Tibial nerve (tissue), 4 donors: ENCODE measurements around the gene SPAG17. TPM values are rescaled to one million over a fixed set of nuclear protein-coding genes. Genes with fewer than 3 reads are reported as not detected.

Experiments used
- DNase-seq, 2 donors: peaks; one replicate each; pipeline ENCODE4 v3.0.0-alpha.2; 2019; ENCODE audit warnings: low spot score in 2 of 2
- H3K27ac ChIP-seq, 4 donors: fragments of 200-600 bp; sonication (generic) in 3 of 4; one replicate each; pipeline ENCODE4 v1.5.1; 2017 to 2019; ENCODE audit warnings: mild to moderate bottlenecking in 1 of 4
- H3K27me3 ChIP-seq, 2 donors: fragments of 200-600 bp; sonication (generic) in 1 of 2; one replicate each; pipeline versions ENCODE4 v1.5.1 to v1.6.0; 2017 to 2019
- H3K36me3 ChIP-seq, 3 donors: fragments of 200-600 bp; sonication (generic); one replicate each; pipeline ENCODE4 v1.5.1; 2018 to 2019
- H3K4me1 ChIP-seq, 4 donors: fragments of 200-600 bp; sonication (generic) in 3 of 4; one replicate each; pipeline ENCODE4 v1.5.1; 2017 to 2019
- H3K4me3 ChIP-seq, 4 donors: fragments of 200-600 bp; sonication (generic) in 3 of 4; one replicate each; pipeline ENCODE4 v1.5.1; 2017 to 2019; ENCODE audit warnings: mild to moderate bottlenecking in 1 of 4, moderate library complexity in 1 of 4
- H3K9me3 ChIP-seq, 4 donors: fragments of 200-600 bp; sonication (generic) in 3 of 4; one replicate each; pipeline ENCODE4 v1.5.1; 2017 to 2019
- CTCF ChIP-seq, 5 experiments: fragments of 200-600 bp in 3 of 5; fragments of 450-650 bp in 2 of 5; sonication (generic) in 3 of 5; IDR thresholded peaks; one replicate each; pipeline ENCODE4 v1.5.1; 2016 to 2019; ENCODE audit warnings: antibody characterized with exemption in 5 of 5, mild to moderate bottlenecking in 3 of 5, moderate library complexity in 2 of 5
- EP300 ChIP-seq, 2 donors: sonication (generic); formaldehyde crosslinking; IDR thresholded peaks; one replicate each; pipeline ENCODE4 v1.6.1; 2017; ENCODE audit warnings: antibody characterized with exemption in 2 of 2, mild to moderate bottlenecking in 1 of 2
- POLR2A ChIP-seq, 2 donors: fragments of 450-650 bp; IDR thresholded peaks; one replicate each; pipeline ENCODE4 v1.6.1; 2017; ENCODE audit warnings: antibody characterized with exemption in 2 of 2, mild to moderate bottlenecking in 2 of 2, moderate library complexity in 2 of 2
- WGBS, 2 donors: methylation state at CpG; one replicate each; pipeline ENCODE4 v1.1.5; 2018; 5-methylcytosine and 5-hydroxymethylcytosine counted together
- total RNA-seq, 4 donors: library from RNA; depleted of rRNA; stranded (reverse); fragments of >200 nt; gene quantifications; one replicate each; pipeline ENCODE4 v1.1.0, GENCODE V29; 2016

Gene SPAG17
- total RNA-seq, 4 donors from 2014 or later = under 0.01 to 4.2 (median 1.2) TPM

- H3K27ac ChIP-seq = no peak overlapping the region
- no peaks in the 10 kb centered on the region for H3K4me1 ChIP-seq
These were observed 242.7 kb downstream of the SPAG17 start for GRCh38 chr1:117942293-117942692.

GRCh38 chr1:117933769-117934168 lies 251.3 kb downstream of the SPAG17 start:
- H3K27ac ChIP-seq = no peak overlapping the region
- H3K4me1 ChIP-seq = peaks cover 0 to 24% (median 13%) of the 10 kb centered on the region in 4 donors
- WGBS, 2 donors = 93% methylated on average over 2 of the region's 2 CpGs
- H3K9me3 ChIP-seq = no peaks in the 10 kb centered on the region
- TF ChIP-seq CTCF (IDR thresholded peaks at IDR 0.05) (no peak), EP300 (IDR thresholded peaks at IDR 0.05) (no peak), POLR2A (IDR thresholded peaks at IDR 0.05) (no peak)
- H3K36me3 ChIP-seq = peaks cover 0 to 31% (median 4%) of the 10 kb centered on the region in 3 donors
- no peak overlapping the region for H3K4me3 ChIP-seq
- no peaks in the 10 kb centered on the region for H3K27me3 ChIP-seq
- DNase-seq = no peak

More at GRCh38 chr1:117942293-117942692, 242.7 kb downstream of the SPAG17 start:
- Histone ChIP-seq H3K36me3 (peaks cover 0 to 100% (median 37%) of the 10 kb centered on the region in 3 donors), H3K4me3 (no peak overlapping the region), H3K9me3 (no peaks in the 10 kb centered on the region), H3K27me3 (no peaks in the 10 kb centered on the region)
- DNase-seq = no peak
- no peak for TF ChIP-seq POLR2A (IDR thresholded peaks at IDR 0.05)
- no peak for TF ChIP-seq CTCF (IDR thresholded peaks at IDR 0.05)
- TF ChIP-seq EP300 (IDR thresholded peaks at IDR 0.05) = no peak
- WGBS, 2 donors = 96 to 97% methylated on average over 2 of the region's 2 CpGs

- DNase-seq = no peak
- TF ChIP-seq POLR2A (IDR thresholded peaks at IDR 0.05) (no peak), EP300 (IDR thresholded peaks at IDR 0.05) (no peak), CTCF (IDR thresholded peaks at IDR 0.05) (no peak)
- Histone ChIP-seq H3K4me1 (peaks cover 0 to 36% (median 21%) of the 10 kb centered on the region in 4 donors), H3K27ac (no peak overlapping the region), H3K9me3 (no peaks in the 10 kb centered on the region), H3K4me3 (no peak overlapping the region), H3K36me3 (peaks cover 0 to 19% (median 0%) of the 10 kb centered on the region in 3 donors), H3K27me3 (no peaks in the 10 kb centered on the region)
- 94 to 97% methylated on average over 4 of the region's 4 CpGs for WGBS, 2 donors
These were observed 252.5 kb downstream of the SPAG17 start for GRCh38 chr1:117932576-117932975.

- Histone ChIP-seq H3K4me3 (peak overlapping the region; percentile 76 to 96 (median 87)), H3K27me3 (no peaks in the 10 kb centered on the region), H3K4me1 (peaks cover 0 to 45% (median 21%) of the 10 kb centered on the region in 4 donors), H3K36me3 (peaks cover 0 to 6% (median 0%) of the 10 kb centered on the region in 3 donors), H3K27ac (peak overlapping the region in 1 of 4 donors; percentile 90), H3K9me3 (no peaks in the 10 kb centered on the region)
- TF ChIP-seq CTCF (IDR thresholded peaks at IDR 0.05) (no peak), POLR2A (IDR thresholded peaks at IDR 0.05) (no peak), EP300 (IDR thresholded peaks at IDR 0.05) (no peak)
- DNase-seq = no peak
- WGBS, 2 donors = 6 to 9% methylated on average over 6 of the region's 6 CpGs
These were observed 254.5 kb downstream of the SPAG17 start for GRCh38 chr1:117930484-117930883.

GRCh38 chr1:117930173-117930447 lies 254.9 kb downstream of the SPAG17 start:
- TF ChIP-seq EP300 (IDR thresholded peaks at IDR 0.05) (no peak), POLR2A (IDR thresholded peaks at IDR 0.05) (no peak), CTCF (IDR thresholded peaks at IDR 0.05) (no peak)
- Histone ChIP-seq H3K27ac (peak overlapping the region in 2 of 4 donors; percentile 88 to 90), H3K27me3 (no peaks in the 10 kb centered on the region), H3K36me3 (peaks cover 0 to 6% (median 0%) of the 10 kb centered on the region in 3 donors), H3K4me3 (peak overlapping the region; percentile 76 to 96 (median 87)), H3K4me1 (peaks cover 0 to 45% (median 21%) of the 10 kb centered on the region in 4 donors), H3K9me3 (no peaks in the 10 kb centered on the region)
- DNase-seq = no peak
- 1 to 2% methylated on average over 12 of the region's 12 CpGs for WGBS, 2 donors
